Pancreas (tissue), 10 donors: Measurements from ENCODE around the gene USP3. TPM values are rescaled to one million over a fixed set of nuclear protein-coding genes. Genes with fewer than 3 reads are reported as not detected.

Source experiments
- ATAC-seq, 4 donors: fragments of 200-7000 bp; cut with Tn5 transposase; one replicate each; pipeline versions ENCODE4 v1.8.0 to v1.9.1; 2020; ENCODE audit warnings: mild to moderate bottlenecking in 4 of 4, moderate library complexity in 4 of 4
- DNase-seq, 6 donors: peaks; one replicate each; pipeline ENCODE4 v3.0.0-alpha.2; 2020
- FAIRE-seq: peaks from 2 replicates; lab custom pipeline; 2012; peaks lifted over from hg19 to GRCh38; lab: Jason Lieb, UNC
- H3K27ac ChIP-seq, 4 donors: fragments of 200-600 bp; sonication (generic); 1 replicate in 3 of 4; 2 replicates in 1 of 4; pipeline versions ENCODE4 v1.5.0 to v1.8.0; 2020
- H3K27me3 ChIP-seq, 4 donors: fragments of 200-600 bp; one replicate each; pipeline ENCODE4 v1.8.0; 2021
- H3K36me3 ChIP-seq, 3 donors: fragments of 200-600 bp; sonication (generic) in 1 of 3; one replicate each; pipeline versions ENCODE4 v1.5.0 to v1.8.0; 2020 to 2021
- H3K4me1 ChIP-seq, 3 donors: fragments of 200-600 bp; one replicate each; pipeline ENCODE4 v1.8.0; 2021
- H3K4me3 ChIP-seq, 4 donors: fragments of 200-600 bp; sonication (generic) in 2 of 4; one replicate each; pipeline versions ENCODE4 v1.5.0 to v1.8.0; 2020 to 2021
- H3K9me3 ChIP-seq, 4 donors: fragments of 200-600 bp; one replicate each; pipeline ENCODE4 v1.8.0; 2021
- WGBS, 2 donors: extraction: QIAGEN DNeasy Blood & Tissue Kit; methylation state at CpG; one replicate each; pipeline ENCODE4 v1.1.7; 2013; 5-methylcytosine and 5-hydroxymethylcytosine counted together
- intact Hi-C, 3 donors: fragments of 100-400 bp; cut with DNase I; formaldehyde crosslinking; loops; one replicate each; pipeline versions ENCODE4 v1.11.1 to v1.14.2; 2022
- polyA plus RNA-seq, 2 donors: library from polyadenylated mRNA; stranded (reverse); fragments of 200-250 nt; gene quantifications; one replicate each; pipeline ENCODE4 v1.2.3, GENCODE V29; 2013
- total RNA-seq, 6 donors: library from RNA; stranded (reverse); fragmentation: NEBNext Ultra II Directional in 4 of 6; extraction: Animal tissue kit (Norgen Biotek cat#: 25700) in 4 of 6; gene quantifications; one replicate each; pipeline versions ENCODE4 v1.2.1 to v1.2.4, GENCODE V29; 2021 to 2023
- TF ChIP-seq, protein P1 (sequence below), 4 donors: fragments of 200-600 bp; sonication (generic) in 3 of 4; IDR thresholded peaks; one replicate each; pipeline versions ENCODE4 v1.5.0 to v1.8.0; 2021; ENCODE audit warnings: antibody characterized with exemption in 4 of 4
- donor health status: healthy with polysubstance abuse.
- donor health status: DM: no; HTN: no; CAD: no; lungs with moderate emphysema.
- donor health status: DM: no; HTN: no; CAD: no.
- donor health status: control.
- donor health status: control.
- donor health status: Bipolar disorder and iron deficiency.
- donor health status: DM: yes; HTN: yes; CAD: no.
- donor health status: DM: no; HTN: no; CAD: no.
- donor health status: DM: no; HTN: no; CAD: no.
- donor health status: DM: yes; HTN: yes; CAD: no.

USP3 gene
- total and polyA plus RNA-seq, 8 donors: 28.5 to 50.8 (median 41.2) TPM

- FAIRE-seq (no peak), DNase-seq (no peak), ATAC-seq (no peak)
Observed at GRCh38 chr15:63481105-63481810, 23.1 kb upstream of the USP3 start.

DNA sequence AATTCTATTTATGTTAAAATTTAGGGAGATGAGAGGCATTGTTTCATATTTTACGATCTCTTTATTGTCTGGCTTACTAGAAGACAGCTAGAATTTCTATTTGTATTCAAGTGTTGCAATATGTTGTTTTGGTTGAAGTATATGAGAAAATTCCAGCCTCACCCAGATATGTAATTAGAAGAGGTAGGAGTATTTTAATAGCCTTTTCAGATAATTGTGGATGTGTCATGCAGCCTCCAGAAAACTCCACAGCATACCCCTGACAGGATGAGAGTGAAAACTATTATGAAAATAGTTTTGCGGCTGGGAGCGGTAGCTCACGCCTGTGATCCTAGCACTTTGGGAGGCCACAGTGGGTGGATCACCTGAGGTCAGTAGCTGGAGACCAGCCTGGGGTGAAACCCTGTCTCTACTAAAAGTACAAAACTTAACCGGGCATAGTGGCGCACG lies 21.5 kb upstream of the USP3 start:
- TF ChIP-seq, protein P1, sequence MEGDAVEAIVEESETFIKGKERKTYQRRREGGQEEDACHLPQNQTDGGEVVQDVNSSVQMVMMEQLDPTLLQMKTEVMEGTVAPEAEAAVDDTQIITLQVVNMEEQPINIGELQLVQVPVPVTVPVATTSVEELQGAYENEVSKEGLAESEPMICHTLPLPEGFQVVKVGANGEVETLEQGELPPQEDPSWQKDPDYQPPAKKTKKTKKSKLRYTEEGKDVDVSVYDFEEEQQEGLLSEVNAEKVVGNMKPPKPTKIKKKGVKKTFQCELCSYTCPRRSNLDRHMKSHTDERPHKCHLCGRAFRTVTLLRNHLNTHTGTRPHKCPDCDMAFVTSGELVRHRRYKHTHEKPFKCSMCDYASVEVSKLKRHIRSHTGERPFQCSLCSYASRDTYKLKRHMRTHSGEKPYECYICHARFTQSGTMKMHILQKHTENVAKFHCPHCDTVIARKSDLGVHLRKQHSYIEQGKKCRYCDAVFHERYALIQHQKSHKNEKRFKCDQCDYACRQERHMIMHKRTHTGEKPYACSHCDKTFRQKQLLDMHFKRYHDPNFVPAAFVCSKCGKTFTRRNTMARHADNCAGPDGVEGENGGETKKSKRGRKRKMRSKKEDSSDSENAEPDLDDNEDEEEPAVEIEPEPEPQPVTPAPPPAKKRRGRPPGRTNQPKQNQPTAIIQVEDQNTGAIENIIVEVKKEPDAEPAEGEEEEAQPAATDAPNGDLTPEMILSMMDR (IDR thresholded peaks at IDR 0.05): no peak
- Histone ChIP-seq H3K4me1 (peaks cover 0 to 5% (median 0%) of the 10 kb centered on the region in 3 donors), H3K9me3 (no peaks in the 10 kb centered on the region), H3K27me3 (no peaks in the 10 kb centered on the region), H3K27ac (no peak overlapping the region), H3K36me3 (no peaks in the 10 kb centered on the region), H3K4me3 (no peak overlapping the region)
- WGBS, 2 donors: 83 to 90% methylated on average over 7 of the region's 7 CpGs
- no peak for FAIRE-seq
- no peak for ATAC-seq
- intact Hi-C loops: no loop called here
- DNase-seq: no peak

More at GRCh38 chr15:63481105-63481810, 23.1 kb upstream of the USP3 start:
- 79 to 86% methylated on average over 3 of the region's 3 CpGs for WGBS, 2 donors
- no peaks in the 10 kb centered on the region for H3K27me3 ChIP-seq
- no peak overlapping the region for H3K27ac ChIP-seq
- no peak overlapping the region for H3K4me3 ChIP-seq
- H3K9me3 ChIP-seq: no peaks in the 10 kb centered on the region
- H3K36me3 ChIP-seq: no peaks in the 10 kb centered on the region
- TF ChIP-seq, protein P1 (IDR thresholded peaks at IDR 0.05): no peak
- intact Hi-C loops: no loop called here
- H3K4me1 ChIP-seq: no peaks in the 10 kb centered on the region

- H3K4me1 ChIP-seq: peaks cover 0 to 5% (median 0%) of the 10 kb centered on the region in 3 donors
- no peak overlapping the region for H3K27ac ChIP-seq
- intact Hi-C loops: no loop called here
- no peak overlapping the region for H3K4me3 ChIP-seq
- H3K9me3 ChIP-seq: no peaks in the 10 kb centered on the region
- TF ChIP-seq, protein P1 (IDR thresholded peaks at IDR 0.05): no peak
- H3K27me3 ChIP-seq: no peaks in the 10 kb centered on the region
- DNase-seq: peak in 1 of 6 donors; percentile 3
- no peak for ATAC-seq
- FAIRE-seq: no peak
- 67 to 80% methylated on average over 6 of the region's 6 CpGs for WGBS, 2 donors
- no peaks in the 10 kb centered on the region for H3K36me3 ChIP-seq
Observed at GRCh38 chr15:63483521-63484371, 20.6 kb upstream of the USP3 start.

GRCh38 chr15:63484433-63485186 lies 19.8 kb upstream of the USP3 start:
- H3K27ac ChIP-seq: no peak overlapping the region
- ATAC-seq: no peak
- H3K4me1 ChIP-seq: peaks cover 0 to 5% (median 0%) of the 10 kb centered on the region in 3 donors
- H3K4me3 ChIP-seq: no peak overlapping the region
- H3K36me3 ChIP-seq: no peaks in the 10 kb centered on the region
- intact Hi-C loops: no loop called here
- FAIRE-seq: no peak
- WGBS, 2 donors: 69 to 71% methylated on average over 6 of the region's 6 CpGs
- TF ChIP-seq, protein P1 (IDR thresholded peaks at IDR 0.05): no peak
- no peaks in the 10 kb centered on the region for H3K9me3 ChIP-seq
- no peak for DNase-seq
- no peaks in the 10 kb centered on the region for H3K27me3 ChIP-seq
